CD8-positive, alpha-beta memory T cell (primary cell): ENCODE measurements around the gene LRP8. TPM values are rescaled to one million over a fixed set of nuclear protein-coding genes. Genes with fewer than 3 reads are reported as not detected.
"Not testable (repeated sequence)": the region's sequence is repeated elsewhere in the genome, so short reads cannot be mapped to it uniquely, and the experiment has no call there.

ENCODE experiments used
- CTCF ChIA-PET: fragments of 350-600 bp; sonication (Branson Sonifier 250); formaldehyde crosslinking; loops from one replicate; lab custom pipeline; 2021; ENCODE audit warnings: antibody characterized with exemption; lab: Charles Lee
- POLR2A ChIA-PET: fragments of 350-600 bp; sonication (Branson Sonifier 250); formaldehyde crosslinking; loops from one replicate; lab custom pipeline; 2021; ENCODE audit warnings: antibody characterized with exemption; lab: Charles Lee
- DNase-seq, 5 donors: peaks; one replicate each; pipeline versions ENCODE4 v3.0.0 to v3.0.0-alpha.2; 2020 to 2022; ENCODE audit warnings: mixed read lengths in 1 of 5
- H3K27ac ChIP-seq: one replicate; pipeline ENCODE4 v1.7.0; 2013; ENCODE audit warnings: low read depth, mild to moderate bottlenecking, low read length, moderate library complexity
- H3K27me3 ChIP-seq: 2 replicates; pipeline ENCODE4 v1.7.0; 2013; ENCODE audit warnings: low read length, mild to moderate bottlenecking; ENCODE audit not compliant: insufficient read depth, poor library complexity, severe bottlenecking
- H3K36me3 ChIP-seq: 2 replicates; pipeline ENCODE4 v1.7.0; 2013; ENCODE audit warnings: mild to moderate bottlenecking, low read length, moderate library complexity; ENCODE audit not compliant: insufficient read depth
- H3K4me1 ChIP-seq: 2 replicates; pipeline ENCODE4 v1.7.0; 2013; ENCODE audit warnings: mild to moderate bottlenecking, low read length, moderate library complexity; ENCODE audit not compliant: insufficient read depth
- H3K4me3 ChIP-seq: 2 replicates; pipeline ENCODE4 v1.7.0; 2013; ENCODE audit warnings: mild to moderate bottlenecking, low read length
- H3K9me3 ChIP-seq: 2 replicates; pipeline ENCODE4 v1.7.0; 2013; ENCODE audit warnings: mild to moderate bottlenecking, low read length
- H3K27ac Mint-ChIP-seq, 8 donors: one replicate each; pipeline ENCODE4 v1.8.0; 2020 to 2021; ENCODE audit warnings: mixed read lengths in 8 of 8, mild to moderate bottlenecking in 6 of 8, inconsistent platforms in 3 of 8, moderate library complexity in 3 of 8
- H3K27me3 Mint-ChIP-seq, 2 donors: one replicate each; pipeline ENCODE4 v1.8.0; 2020 to 2021; ENCODE audit warnings: mixed read lengths in 2 of 2, mild to moderate bottlenecking in 1 of 2, moderate library complexity in 1 of 2
- H3K36me3 Mint-ChIP-seq, 3 donors: one replicate each; pipeline ENCODE4 v1.8.0; 2020 to 2021; ENCODE audit warnings: mixed read lengths in 3 of 3, inconsistent platforms in 1 of 3, mild to moderate bottlenecking in 1 of 3
- H3K4me1 Mint-ChIP-seq, 3 donors: one replicate each; pipeline ENCODE4 v1.8.0; 2020 to 2021; ENCODE audit warnings: mixed read lengths in 3 of 3, inconsistent platforms in 1 of 3, mild to moderate bottlenecking in 1 of 3
- H3K4me3 Mint-ChIP-seq, 7 donors: one replicate each; pipeline ENCODE4 v1.8.0; 2020 to 2021; ENCODE audit warnings: mixed read lengths in 7 of 7, mild to moderate bottlenecking in 6 of 7, moderate library complexity in 4 of 7, inconsistent platforms in 2 of 7
- H3K9me3 Mint-ChIP-seq, 5 donors: one replicate each; pipeline ENCODE4 v1.8.0; 2020 to 2022; ENCODE audit warnings: mixed read lengths in 5 of 5, mild to moderate bottlenecking in 3 of 5, moderate library complexity in 2 of 5, inconsistent platforms in 1 of 5
- polyA plus RNA-seq: library from polyadenylated mRNA; unstranded; fragments of 300-500 nt; fragmentation: Illumina TruSeq; gene quantifications from one replicate; pipeline ENCODE4 v1.2.3, GENCODE V29; 2021
- total RNA-seq, 2 experiments: library from RNA; stranded (reverse); gene quantifications; one replicate each; pipeline ENCODE4 v1.2.3, GENCODE V29; 2021

The LRP8 gene
- total and polyA plus RNA-seq, 3 experiments from 2014 or later, result 2.7 to 49.7 (median 48.7) TPM

DNA sequence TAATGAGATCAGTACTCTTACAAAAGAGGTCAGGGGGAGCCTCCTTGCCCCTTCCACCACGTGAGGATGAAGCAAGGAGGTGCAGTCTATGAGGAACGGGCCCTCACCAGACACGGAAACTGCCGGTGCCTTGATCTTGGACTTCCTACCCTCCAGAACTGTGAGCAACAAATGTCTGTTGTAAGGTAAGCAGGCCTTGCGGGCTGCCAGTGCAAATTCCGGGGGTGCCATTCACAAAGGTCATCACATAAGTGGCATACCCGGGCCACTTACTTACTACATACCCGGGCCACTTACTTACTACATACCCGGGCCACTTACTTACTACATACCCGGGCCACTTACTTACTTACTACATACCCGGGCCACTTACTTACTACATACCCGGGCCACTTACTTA lies 44.7 kb downstream of the LRP8 start:
- H3K27ac Mint-ChIP-seq, POLR2A ChIA-PET: not testable (repeated sequence)

DNA sequence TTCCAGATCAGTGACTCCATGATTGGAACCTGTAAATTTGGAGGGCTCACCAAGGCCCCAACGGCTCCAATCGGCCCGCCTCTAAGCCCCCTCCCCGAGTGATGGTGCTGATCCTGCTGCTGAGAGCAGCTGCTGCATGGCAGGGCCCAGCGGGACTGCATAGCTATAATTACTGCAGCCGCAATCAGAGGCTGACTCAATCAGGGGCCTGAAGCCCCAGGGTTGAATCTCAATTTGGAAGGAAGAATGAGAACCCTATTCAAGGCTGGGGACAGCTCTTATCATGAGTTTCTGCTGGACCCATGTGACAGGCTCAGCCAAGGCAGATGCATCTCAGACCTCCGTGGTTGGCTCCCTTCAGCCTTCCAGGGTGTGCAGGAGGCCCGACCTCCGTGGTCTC lies 46.7 kb downstream of the LRP8 start:
- Histone ChIP-seq H3K4me3 (no peak overlapping the region), H3K4me1 (peaks cover 4% of the 10 kb centered on the region), H3K36me3 (no peaks in the 10 kb centered on the region), H3K27me3 (no peaks in the 10 kb centered on the region), H3K9me3 (no peaks in the 10 kb centered on the region), H3K27ac (no peak overlapping the region)
- Mint-ChIP-seq H3K27ac (no peak overlapping the region), H3K4me3 (no peak overlapping the region), H3K9me3 (no peaks in the 10 kb centered on the region), H3K4me1 (peaks cover 2 to 5% (median 5%) of the 10 kb centered on the region in 3 donors), H3K27me3 (no peaks in the 10 kb centered on the region), H3K36me3 (peaks cover 0 to 15% (median 3%) of the 10 kb centered on the region in 3 donors)
- CTCF ChIA-PET, result interaction anchor here (1.5 to 5.8 kb wide), 3 partner anchors 113 to 192 kb away, joined by 5 to 151 read pairs (median 20); no protein-coding TSS in a partner anchor
- POLR2A ChIA-PET, result no interaction called here
- DNase-seq, result no peak

More for the DNA sequence above, 44.7 kb downstream of the LRP8 start:
- CTCF ChIA-PET, H3K27me3 ChIP-seq, H3K9me3 ChIP-seq, H3K27me3 Mint-ChIP-seq, H3K4me3 Mint-ChIP-seq, H3K9me3 Mint-ChIP-seq, DNase-seq, H3K4me3 ChIP-seq, H3K27ac ChIP-seq, H3K4me1 ChIP-seq, H3K36me3 ChIP-seq: not testable (repeated sequence)
- Mint-ChIP-seq H3K36me3 (peaks cover 0 to 16% (median 3%) of the 10 kb centered on the region in 3 donors), H3K4me1 (peaks cover 6 to 15% (median 13%) of the 10 kb centered on the region in 3 donors)

DNA sequence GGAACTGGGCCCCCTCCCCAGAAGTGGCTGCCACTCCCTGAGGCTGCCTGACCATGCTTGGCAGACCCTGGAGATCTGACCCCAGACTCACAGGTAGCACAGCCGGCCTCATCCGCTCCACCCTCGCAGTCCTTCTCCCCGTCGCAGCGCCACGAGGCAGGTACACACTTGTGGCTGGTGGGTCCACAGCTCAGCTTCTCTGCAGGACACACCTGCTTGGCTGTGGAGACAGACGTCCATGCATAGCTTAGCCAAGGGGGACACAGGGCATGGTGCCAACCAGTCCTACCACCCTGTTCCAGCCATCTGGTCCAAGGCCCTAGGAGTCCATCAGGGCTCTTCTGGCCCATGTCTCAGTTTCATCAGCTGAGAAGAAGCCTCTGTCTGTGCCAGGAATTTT lies 47.4 kb downstream of the LRP8 start:
- Mint-ChIP-seq H3K4me1 (peaks cover 2 to 5% (median 5%) of the 10 kb centered on the region in 3 donors), H3K27me3 (no peaks in the 10 kb centered on the region), H3K27ac (no peak overlapping the region), H3K9me3 (no peaks in the 10 kb centered on the region), H3K36me3 (peaks cover 0 to 18% (median 3%) of the 10 kb centered on the region in 3 donors), H3K4me3 (no peak overlapping the region)
- ChIA-PET CTCF (interaction anchor here (1.5 to 5.8 kb wide), 3 partner anchors 113 to 193 kb away, joined by 5 to 151 read pairs (median 20); no protein-coding TSS in a partner anchor), POLR2A (no interaction called here)
- Histone ChIP-seq H3K4me1 (peaks cover 4% of the 10 kb centered on the region), H3K27me3 (no peaks in the 10 kb centered on the region), H3K4me3 (no peak overlapping the region), H3K36me3 (no peaks in the 10 kb centered on the region), H3K9me3 (no peaks in the 10 kb centered on the region), H3K27ac (no peak overlapping the region)
- DNase-seq, result no peak

DNA sequence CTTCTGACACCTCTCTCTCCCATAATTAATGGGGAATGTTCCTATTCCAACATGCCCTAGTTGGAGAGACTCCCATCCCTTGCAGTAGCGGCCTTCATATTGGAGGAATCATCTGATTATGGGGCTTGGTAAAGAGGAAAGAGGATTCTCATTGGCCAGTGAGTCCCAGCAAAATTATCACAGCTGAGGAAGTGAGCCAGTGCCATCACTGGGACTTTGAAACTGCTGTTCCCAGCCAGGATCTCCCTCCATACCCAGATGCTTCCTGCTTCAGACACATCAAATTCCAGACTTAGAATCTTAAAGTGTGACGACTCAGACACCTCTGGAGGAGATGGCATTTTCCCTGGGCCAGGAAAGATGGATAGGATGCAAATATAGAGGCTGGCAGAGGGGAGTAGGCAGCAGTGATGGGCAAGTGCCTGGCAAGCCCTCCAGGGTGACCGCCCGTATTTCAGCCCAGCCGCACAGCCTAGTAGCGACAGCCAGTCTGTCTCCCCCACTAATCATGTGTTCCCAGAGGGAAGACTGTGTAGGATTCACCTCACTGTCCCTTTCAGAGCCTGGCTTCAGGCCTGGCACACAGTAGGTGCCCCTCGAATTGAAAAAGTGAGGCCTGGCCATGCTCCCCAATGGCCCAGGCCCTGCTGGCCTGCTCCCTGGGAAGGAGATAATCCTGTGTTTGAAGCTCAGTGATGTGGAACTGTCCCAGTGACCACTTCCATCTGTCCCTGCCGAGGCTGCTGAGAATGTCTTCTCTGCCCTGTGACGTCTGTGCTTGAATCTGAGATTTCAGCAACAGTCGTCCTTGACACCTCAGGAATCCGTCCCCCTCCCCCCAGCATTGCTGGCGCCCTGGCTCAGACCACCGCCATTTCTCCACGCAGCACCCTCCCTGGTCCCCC lies 48.3 kb downstream of the LRP8 start:
- no peaks in the 10 kb centered on the region for H3K9me3 ChIP-seq
- no peak overlapping the region for H3K4me3 Mint-ChIP-seq
- H3K27ac Mint-ChIP-seq, result peak overlapping the region in 1 of 8 donors; percentile 22
- peaks cover 2 to 5% (median 5%) of the 10 kb centered on the region in 3 donors for H3K4me1 Mint-ChIP-seq
- no peak overlapping the region for H3K4me3 ChIP-seq
- no peaks in the 10 kb centered on the region for H3K27me3 Mint-ChIP-seq
- ChIA-PET CTCF (interaction anchor here (0.8 to 5.8 kb wide), 10 partner anchors 9 to 492 kb away, joined by 3 to 151 read pairs (median 8); no protein-coding TSS in a partner anchor), POLR2A (no interaction called here)
- no peaks in the 10 kb centered on the region for H3K36me3 ChIP-seq
- no peaks in the 10 kb centered on the region for H3K9me3 Mint-ChIP-seq
- no peak for DNase-seq
- peaks cover 4% of the 10 kb centered on the region for H3K4me1 ChIP-seq
- no peak overlapping the region for H3K27ac ChIP-seq
- H3K36me3 Mint-ChIP-seq, result peaks cover 0 to 24% (median 3%) of the 10 kb centered on the region in 3 donors
- no peaks in the 10 kb centered on the region for H3K27me3 ChIP-seq

DNA sequence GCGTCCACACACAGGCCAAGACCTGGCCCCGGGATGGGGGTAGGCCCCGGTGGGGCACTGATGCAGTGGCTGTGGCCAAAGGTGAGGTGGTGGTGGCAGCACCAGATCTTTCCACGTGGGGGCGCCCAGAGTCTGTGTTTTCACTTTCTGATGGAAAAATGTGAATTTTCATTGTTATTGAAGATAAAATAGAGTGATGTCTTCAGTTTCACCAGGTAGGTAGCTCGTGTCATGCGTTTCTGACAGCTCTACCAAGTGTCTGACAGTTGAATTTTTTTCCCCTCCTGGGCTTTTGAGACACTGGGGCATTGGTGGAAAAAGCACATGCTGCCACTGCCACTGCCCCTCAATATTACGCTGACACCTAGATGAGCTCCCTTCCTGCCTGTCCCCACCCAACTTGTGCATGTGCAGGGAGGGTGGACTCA lies 49.6 kb downstream of the LRP8 start:
- Mint-ChIP-seq H3K9me3 (no peaks in the 10 kb centered on the region), H3K4me1 (peaks cover 2 to 5% (median 5%) of the 10 kb centered on the region in 3 donors), H3K36me3 (peaks cover 0 to 29% (median 3%) of the 10 kb centered on the region in 3 donors), H3K4me3 (no peak overlapping the region), H3K27ac (peak overlapping the region in 3 of 8 donors; percentile 27 to 81 (median 66)), H3K27me3 (no peaks in the 10 kb centered on the region)
- no peaks in the 10 kb centered on the region for H3K36me3 ChIP-seq
- no peaks in the 10 kb centered on the region for H3K9me3 ChIP-seq
- POLR2A ChIA-PET, result no interaction called here
- CTCF ChIA-PET, result interaction anchor here (0.7 to 5.8 kb wide), 32 partner anchors 10 to 493 kb away, joined by 3 to 151 read pairs (median 4); no protein-coding TSS in a partner anchor
- peak; percentile 49 to 78 (median 57) for DNase-seq
- no peak overlapping the region for H3K27ac ChIP-seq
- H3K4me1 ChIP-seq, result peaks cover 4% of the 10 kb centered on the region
- H3K27me3 ChIP-seq, result no peaks in the 10 kb centered on the region
- no peak overlapping the region for H3K4me3 ChIP-seq

DNA sequence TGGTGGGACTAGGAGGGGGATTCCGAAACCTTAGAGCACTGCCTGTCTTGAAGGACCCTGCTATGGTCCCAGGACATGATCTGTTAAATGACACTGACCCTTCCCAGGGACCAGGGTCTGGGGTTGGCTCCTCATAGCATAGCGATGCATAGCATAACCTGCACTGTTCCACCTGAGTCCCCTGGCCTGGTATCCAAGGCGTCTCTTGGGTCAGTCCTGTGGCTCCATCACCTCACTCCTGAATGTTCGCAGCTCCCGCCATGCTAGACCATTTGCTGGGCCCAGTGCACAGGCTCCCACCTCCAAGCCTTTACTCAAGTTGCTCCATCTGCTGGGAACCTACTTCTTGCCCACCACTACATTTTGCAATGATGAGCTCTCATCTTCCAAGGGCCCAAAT lies 50.5 kb downstream of the LRP8 start:
- DNase-seq, result no peak
- H3K9me3 Mint-ChIP-seq, result no peaks in the 10 kb centered on the region
- Histone ChIP-seq H3K4me1 (peaks cover 4% of the 10 kb centered on the region), H3K27me3 (no peaks in the 10 kb centered on the region), H3K4me3 (no peak overlapping the region), H3K27ac (no peak overlapping the region), H3K36me3 (no peaks in the 10 kb centered on the region), H3K9me3 (no peaks in the 10 kb centered on the region)
- H3K27ac Mint-ChIP-seq, result no peak overlapping the region
- no peaks in the 10 kb centered on the region for H3K27me3 Mint-ChIP-seq
- peaks cover 2 to 5% (median 5%) of the 10 kb centered on the region in 3 donors for H3K4me1 Mint-ChIP-seq
- POLR2A ChIA-PET, result no interaction called here
- CTCF ChIA-PET, result interaction anchor here (0.7 to 5.8 kb wide), 10 partner anchors 11 to 209 kb away, joined by 3 to 151 read pairs (median 12); no protein-coding TSS in a partner anchor
- no peak overlapping the region for H3K4me3 Mint-ChIP-seq
- H3K36me3 Mint-ChIP-seq, result peaks cover 0 to 31% (median 3%) of the 10 kb centered on the region in 3 donors

DNA sequence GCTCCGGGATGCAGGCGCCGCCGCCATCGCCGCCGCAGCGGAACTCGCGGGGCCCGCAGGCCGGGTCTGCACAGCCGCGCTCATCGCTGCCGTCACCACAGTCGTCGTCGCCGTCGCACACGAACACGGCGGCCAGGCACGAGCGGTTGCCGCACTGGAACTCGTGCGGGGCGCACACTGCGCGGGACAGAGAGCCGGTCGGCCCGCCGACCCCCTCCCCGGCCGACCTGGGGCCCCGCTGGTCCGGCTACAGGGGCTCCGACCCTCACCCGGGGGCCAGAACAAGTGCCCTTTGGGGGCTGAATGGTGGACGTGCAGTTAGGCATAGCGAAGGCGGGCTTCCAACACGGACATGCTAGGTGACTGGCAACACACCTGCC lies 51.0 kb downstream of the LRP8 start:
- H3K36me3 ChIP-seq, result no peaks in the 10 kb centered on the region
- H3K27ac Mint-ChIP-seq, result no peak overlapping the region
- H3K4me1 Mint-ChIP-seq, result peaks cover 2 to 5% (median 5%) of the 10 kb centered on the region in 3 donors
- no peaks in the 10 kb centered on the region for H3K9me3 Mint-ChIP-seq
- H3K27me3 ChIP-seq, result no peaks in the 10 kb centered on the region
- no peak overlapping the region for H3K27ac ChIP-seq
- peaks cover 4% of the 10 kb centered on the region for H3K4me1 ChIP-seq
- H3K4me3 Mint-ChIP-seq, result no peak overlapping the region
- no peaks in the 10 kb centered on the region for H3K9me3 ChIP-seq
- H3K36me3 Mint-ChIP-seq, result peaks cover 0 to 30% (median 2%) of the 10 kb centered on the region in 3 donors
- no peak for DNase-seq
- no peaks in the 10 kb centered on the region for H3K27me3 Mint-ChIP-seq
- CTCF ChIA-PET, result interaction anchor here (1.3 to 5.8 kb wide), 9 partner anchors 12 to 209 kb away, joined by 3 to 151 read pairs (median 13); no protein-coding TSS in a partner anchor
- H3K4me3 ChIP-seq, result no peak overlapping the region
- POLR2A ChIA-PET, result no interaction called here
